GM19463 (cell line): ENCODE results near the gene KCNQ1.

ENCODE experiments used
- ATAC-seq: cut with Tn5 transposase; IDR thresholded peaks from one replicate; pipeline ENCODE4 v1.9.1; 2021; ENCODE audit warnings: mild to moderate bottlenecking, moderate library complexity; ENCODE audit not compliant: unreplicated experiment

The KCNQ1 gene

GRCh38 chr11:2787816-2788167, 343.0 kb downstream of the KCNQ1 start:
- no peak for ATAC-seq

- no peak for ATAC-seq
These were observed 343.6 kb downstream of the KCNQ1 start for GRCh38 chr11:2788168-2789071.

- ATAC-seq, result no peak
These were observed 344.5 kb downstream of the KCNQ1 start for GRCh38 chr11:2789331-2789730.

GRCh38 chr11:2789791-2790567, 345.2 kb downstream of the KCNQ1 start:
- no peak for ATAC-seq

GRCh38 chr11:2790568-2790921, 345.7 kb downstream of the KCNQ1 start:
- no peak for ATAC-seq

- ATAC-seq, result no peak
These were observed 346.3 kb downstream of the KCNQ1 start for GRCh38 chr11:2791139-2791520.

GRCh38 chr11:2791521-2792380, 346.9 kb downstream of the KCNQ1 start:
- no peak for ATAC-seq

- no peak for ATAC-seq
These were observed 347.8 kb downstream of the KCNQ1 start for GRCh38 chr11:2792381-2793250.

GRCh38 chr11:2793701-2794045, 348.9 kb downstream of the KCNQ1 start:
- no peak for ATAC-seq

- no peak for ATAC-seq
These were observed 349.5 kb downstream of the KCNQ1 start for GRCh38 chr11:2794046-2794967.

GRCh38 chr11:2794968-2795322, 350.1 kb downstream of the KCNQ1 start:
- ATAC-seq, result no peak

GRCh38 chr11:2795491-2795991, 350.7 kb downstream of the KCNQ1 start:
- ATAC-seq, result no peak

GRCh38 chr11:2796091-2796490, 351.3 kb downstream of the KCNQ1 start:
- no peak for ATAC-seq

GRCh38 chr11:2796508-2797113, 351.8 kb downstream of the KCNQ1 start:
- no peak for ATAC-seq

- ATAC-seq, result no peak
These were observed 352.4 kb downstream of the KCNQ1 start for GRCh38 chr11:2797121-2797711.

- ATAC-seq, result no peak
These were observed 353.0 kb downstream of the KCNQ1 start for GRCh38 chr11:2797741-2798361.

GRCh38 chr11:2798951-2799761, 354.3 kb downstream of the KCNQ1 start:
- ATAC-seq, result no peak
